MCF 10A (cell line): ENCODE data around the gene SLIT3. TPM values are rescaled to one million over a fixed set of nuclear protein-coding genes. Genes with fewer than 3 reads are reported as not detected.

ENCODE experiments used
- BruUV-seq: library from RNA; stranded (reverse); fragments of 400-500 nt; replicated peaks from 2 replicates; lab custom pipeline; 2021; lab: Mats Ljungman, UMichigan
- CTCF ChIA-PET: fragments of 300-600 bp; sonication (Branson Sonifier 250); formaldehyde crosslinking; extraction: SDS; loops from one replicate; lab custom pipeline; 2021; ENCODE audit warnings: antibody characterized with exemption, inconsistent platforms; lab: Yijun Ruan, JAX
- POLR2A ChIA-PET: fragments of 300-600, 350-650 bp; sonication (Branson Sonifier 250); formaldehyde crosslinking; extraction: SDS; loops from one replicate; lab custom pipeline; 2020; ENCODE audit warnings: antibody characterized with exemption, inconsistent platforms; lab: Yijun Ruan, JAX
- DNase-seq: peaks from one replicate; pipeline ENCODE4 v3.0.0-alpha.2; 2018; ENCODE audit not compliant: unreplicated experiment
- H3K27ac Mint-ChIP-seq: one replicate; pipeline ENCODE4 v1.8.0; 2022; ENCODE audit warnings: mild to moderate bottlenecking, low read depth, mixed read lengths; ENCODE audit not compliant: unreplicated experiment
- H3K27me3 Mint-ChIP-seq: one replicate; pipeline ENCODE4 v1.8.0; 2022; ENCODE audit warnings: mixed read lengths; ENCODE audit not compliant: insufficient read depth, unreplicated experiment
- H3K36me3 Mint-ChIP-seq: one replicate; pipeline ENCODE4 v1.8.0; 2022; ENCODE audit warnings: mild to moderate bottlenecking, moderate library complexity, mixed read lengths; ENCODE audit not compliant: insufficient read depth, unreplicated experiment
- H3K4me1 Mint-ChIP-seq: one replicate; pipeline ENCODE4 v1.8.0; 2022; ENCODE audit warnings: mixed read lengths; ENCODE audit not compliant: insufficient read depth, unreplicated experiment
- H3K4me3 Mint-ChIP-seq: one replicate; pipeline ENCODE4 v1.8.0; 2022; ENCODE audit warnings: mild to moderate bottlenecking, moderate library complexity, mixed read lengths; ENCODE audit not compliant: unreplicated experiment
- H3K9me3 Mint-ChIP-seq: one replicate; pipeline ENCODE4 v1.8.0; 2022; ENCODE audit warnings: mixed read lengths; ENCODE audit not compliant: unreplicated experiment
- intact Hi-C: fragments of 100-400 bp; cut with micrococcal nuclease; formaldehyde crosslinking; loops from 2 replicates; pipeline ENCODE4 v1.14.1; 2022
- total RNA-seq: library from RNA; stranded (reverse); gene quantifications from 2 replicates; pipeline ENCODE4 v1.2.3, GENCODE V29; 2022
- TF ChIP-seq, protein P1 (sequence below): fragments of 200-600 bp; IDR thresholded peaks from one replicate; pipeline ENCODE4 v1.8.0; 2022; ENCODE audit warnings: antibody characterized with exemption, mild to moderate bottlenecking; ENCODE audit not compliant: unreplicated experiment

SLIT3 gene
- total RNA-seq, 1 experiment from 2014 or later, result 0.89 TPM

DNA sequence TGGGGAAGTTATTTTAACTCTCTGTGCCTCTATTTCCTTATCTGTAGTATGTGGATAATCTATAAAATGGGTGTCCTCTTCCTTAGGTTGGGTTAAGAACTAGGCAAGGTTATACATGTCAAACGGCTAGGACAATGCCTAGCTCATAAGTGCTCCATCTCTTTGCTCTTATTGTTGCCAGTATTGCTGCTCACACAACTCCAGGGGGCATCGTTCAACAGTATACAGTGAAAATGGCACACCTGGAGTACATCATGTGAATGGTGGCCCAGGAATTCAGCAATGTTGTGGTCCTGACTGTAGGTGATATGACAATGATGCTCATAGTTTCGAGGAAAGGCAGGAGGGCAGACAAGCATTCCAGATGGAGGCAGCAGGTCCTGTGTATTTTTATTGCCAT lies 30.1 kb downstream of the SLIT3 start:
- H3K4me3 Mint-ChIP-seq, result no peak overlapping the region
- peak; percentile 26 for DNase-seq
- no peaks in the 10 kb centered on the region for H3K36me3 Mint-ChIP-seq
- TF ChIP-seq, protein P1, sequence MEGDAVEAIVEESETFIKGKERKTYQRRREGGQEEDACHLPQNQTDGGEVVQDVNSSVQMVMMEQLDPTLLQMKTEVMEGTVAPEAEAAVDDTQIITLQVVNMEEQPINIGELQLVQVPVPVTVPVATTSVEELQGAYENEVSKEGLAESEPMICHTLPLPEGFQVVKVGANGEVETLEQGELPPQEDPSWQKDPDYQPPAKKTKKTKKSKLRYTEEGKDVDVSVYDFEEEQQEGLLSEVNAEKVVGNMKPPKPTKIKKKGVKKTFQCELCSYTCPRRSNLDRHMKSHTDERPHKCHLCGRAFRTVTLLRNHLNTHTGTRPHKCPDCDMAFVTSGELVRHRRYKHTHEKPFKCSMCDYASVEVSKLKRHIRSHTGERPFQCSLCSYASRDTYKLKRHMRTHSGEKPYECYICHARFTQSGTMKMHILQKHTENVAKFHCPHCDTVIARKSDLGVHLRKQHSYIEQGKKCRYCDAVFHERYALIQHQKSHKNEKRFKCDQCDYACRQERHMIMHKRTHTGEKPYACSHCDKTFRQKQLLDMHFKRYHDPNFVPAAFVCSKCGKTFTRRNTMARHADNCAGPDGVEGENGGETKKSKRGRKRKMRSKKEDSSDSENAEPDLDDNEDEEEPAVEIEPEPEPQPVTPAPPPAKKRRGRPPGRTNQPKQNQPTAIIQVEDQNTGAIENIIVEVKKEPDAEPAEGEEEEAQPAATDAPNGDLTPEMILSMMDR, result no peak
- no peaks in the 10 kb centered on the region for H3K4me1 Mint-ChIP-seq
- CTCF ChIA-PET, result interaction anchor here (0.6 to 2.1 kb wide), 7 partner anchors 13 to 310 kb away, joined by 3 to 6 read pairs (median 3); no protein-coding TSS in a partner anchor
- BruUV-seq, result no TSS peak
- intact Hi-C loops, result no loop called here
- no peak overlapping the region for H3K27ac Mint-ChIP-seq
- POLR2A ChIA-PET, result no interaction called here
- no peaks in the 10 kb centered on the region for H3K9me3 Mint-ChIP-seq
- H3K27me3 Mint-ChIP-seq, result no peaks in the 10 kb centered on the region

GRCh38 chr5:169268019-169268418 lies 32.9 kb downstream of the SLIT3 start:
- intact Hi-C loops, result no loop called here
- no peak for DNase-seq
- TF ChIP-seq, protein P1, result no peak
- Mint-ChIP-seq H3K9me3 (no peaks in the 10 kb centered on the region), H3K4me1 (no peaks in the 10 kb centered on the region), H3K27ac (no peak overlapping the region), H3K4me3 (no peak overlapping the region), H3K27me3 (no peaks in the 10 kb centered on the region), H3K36me3 (no peaks in the 10 kb centered on the region)
- BruUV-seq, result no TSS peak
- ChIA-PET CTCF (interaction anchor here (0.6 to 1.3 kb wide), 3 partner anchors 19 to 591 kb away, joined by 3 to 4 read pairs (median 3); no protein-coding TSS in a partner anchor), POLR2A (no interaction called here)

GRCh38 chr5:169265888-169266287 lies 35.1 kb downstream of the SLIT3 start:
- ChIA-PET CTCF (interaction anchor here (0.6 to 3.1 kb wide), 21 partner anchors 10 to 1150 kb away, joined by 3 to 15 read pairs (median 4); partner anchors contain the start of gene SLIT3), POLR2A (interaction anchor here (0.6 kb wide), 1 partner anchor 705 kb away, joined by 3 read pairs; no protein-coding TSS in a partner anchor)
- H3K9me3 Mint-ChIP-seq, result peaks cover 11% of the 10 kb centered on the region
- TF ChIP-seq, protein P1, result peak; percentile 39
- H3K4me3 Mint-ChIP-seq, result no peak overlapping the region
- H3K27me3 Mint-ChIP-seq, result no peaks in the 10 kb centered on the region
- DNase-seq, result peak; percentile 50
- no peaks in the 10 kb centered on the region for H3K36me3 Mint-ChIP-seq
- no peaks in the 10 kb centered on the region for H3K4me1 Mint-ChIP-seq
- H3K27ac Mint-ChIP-seq, result no peak overlapping the region
- intact Hi-C loops, result loop anchor here (1.0 kb wide), 1 partner anchor 282 kb away; no protein-coding TSS in a partner anchor
- no TSS peak for BruUV-seq

- H3K27me3 Mint-ChIP-seq, result no peaks in the 10 kb centered on the region
- CTCF ChIA-PET, result interaction anchor here (0.8 kb wide), 1 partner anchor 296 kb away, joined by 6 read pairs; no protein-coding TSS in a partner anchor
- TF ChIP-seq, protein P1, result no peak
- POLR2A ChIA-PET, result no interaction called here
- H3K36me3 Mint-ChIP-seq, result no peaks in the 10 kb centered on the region
- intact Hi-C loops, result no loop called here
- H3K27ac Mint-ChIP-seq, result no peak overlapping the region
- peaks cover 17% of the 10 kb centered on the region for H3K9me3 Mint-ChIP-seq
- no peak for DNase-seq
- H3K4me3 Mint-ChIP-seq, result no peak overlapping the region
- no TSS peak for BruUV-seq
- no peaks in the 10 kb centered on the region for H3K4me1 Mint-ChIP-seq
Measured at GRCh38 chr5:169263591-169263990, 37.3 kb downstream of the SLIT3 start.
